Frontal cortex (tissue), 4 donors: ENCODE data around the gene CYP11A1. TPM values are rescaled to one million over a fixed set of nuclear protein-coding genes. Genes with fewer than 3 reads are reported as not detected.

ENCODE experiments used
- DNase-seq, 2 donors: peaks; one replicate each; pipeline ENCODE4 v3.0.0; 2012; ENCODE audit warnings: low spot score in 2 of 2
- FAIRE-seq: peaks from 2 replicates; lab custom pipeline; 2012; peaks lifted over from hg19 to GRCh38; lab: Jason Lieb, UNC
- total RNA-seq: library from RNA; depleted of rRNA; stranded (reverse); fragments of >200 nt; gene quantifications from one replicate; pipeline ENCODE4 v1.2.3, GENCODE V29; 2014
- donor health status: control.
- donor health status: control.
- donor health status: control.

The CYP11A1 gene
- total RNA-seq = not detected

GRCh38 chr15:74367296-74367854 is at the start of gene CYP11A1:
TSS of gene CYP11A1 (minus strand) at chr15:74367646. CDS start at chr15:74367585, 61 bp downstream.
- FAIRE-seq (no peak), DNase-seq (peak in 1 of 2 donors; percentile 6)

GRCh38 chr15:74417225-74417624 is 49.8 kb upstream of the CYP11A1 start:
- FAIRE-seq (no peak), DNase-seq (no peak)

- DNase-seq = no peak
- FAIRE-seq = no peak
These were observed 48.8 kb upstream of the CYP11A1 start for GRCh38 chr15:74415966-74416916.

- FAIRE-seq (no peak), DNase-seq (no peak)
These were observed 47.3 kb upstream of the CYP11A1 start for GRCh38 chr15:74414603-74415338.

- DNase-seq (no peak), FAIRE-seq (no peak)
These were observed 46.7 kb upstream of the CYP11A1 start for GRCh38 chr15:74414081-74414580.

- no peak for DNase-seq
- FAIRE-seq = no peak
These were observed 46.1 kb upstream of the CYP11A1 start for GRCh38 chr15:74413350-74414080.

GRCh38 chr15:74412159-74412558 is 44.7 kb upstream of the CYP11A1 start:
- no peak for DNase-seq
- no peak for FAIRE-seq

- FAIRE-seq = no peak
These were observed 44.2 kb upstream of the CYP11A1 start for GRCh38 chr15:74411686-74412085.

GRCh38 chr15:74410502-74410901 is 43.1 kb upstream of the CYP11A1 start:
- FAIRE-seq (no peak), DNase-seq (no peak)

More at GRCh38 chr15:74411686-74412085, 44.2 kb upstream of the CYP11A1 start:
- DNase-seq = no peak

GRCh38 chr15:74409225-74409624 is 41.8 kb upstream of the CYP11A1 start:
- DNase-seq (no peak), FAIRE-seq (no peak)

- DNase-seq (no peak), FAIRE-seq (no peak)
These were observed 41.4 kb upstream of the CYP11A1 start for GRCh38 chr15:74408815-74409214.

GRCh38 chr15:74408385-74408784 is 40.9 kb upstream of the CYP11A1 start:
- no peak for FAIRE-seq
- DNase-seq = no peak

- DNase-seq (no peak), FAIRE-seq (no peak)
These were observed 39.7 kb upstream of the CYP11A1 start for GRCh38 chr15:74406992-74407705.

GRCh38 chr15:74406517-74406916 is 39.1 kb upstream of the CYP11A1 start:
- DNase-seq = no peak
- FAIRE-seq = no peak

- DNase-seq = no peak
- FAIRE-seq = no peak
These were observed 38.4 kb upstream of the CYP11A1 start for GRCh38 chr15:74405823-74406222.

GRCh38 chr15:74403991-74404563 is 36.6 kb upstream of the CYP11A1 start:
- no peak for DNase-seq
- no peak for FAIRE-seq

GRCh38 chr15:74403588-74403919 is 36.1 kb upstream of the CYP11A1 start:
- DNase-seq (no peak), FAIRE-seq (no peak)

GRCh38 chr15:74402873-74403587 is 35.6 kb upstream of the CYP11A1 start:
- FAIRE-seq = no peak

More at GRCh38 chr15:74402873-74403587, 35.6 kb upstream of the CYP11A1 start:
- no peak for DNase-seq
